Measurements from ENCODE around the gene YIPF4. TPM values are rescaled to one million over a fixed set of nuclear protein-coding genes. Genes with fewer than 3 reads are reported as not detected.
"Not testable (repeated sequence)": the region's sequence is repeated elsewhere in the genome, so short reads cannot be mapped to it uniquely, and the experiment has no call there.

Gene YIPF4
- 10 to 100 TPM; 70.0 to 83.3 (median 75.8) TPM for polyA plus RNA-seq (ENCODE audit: insufficient read length in 4 of 4)

DNA sequence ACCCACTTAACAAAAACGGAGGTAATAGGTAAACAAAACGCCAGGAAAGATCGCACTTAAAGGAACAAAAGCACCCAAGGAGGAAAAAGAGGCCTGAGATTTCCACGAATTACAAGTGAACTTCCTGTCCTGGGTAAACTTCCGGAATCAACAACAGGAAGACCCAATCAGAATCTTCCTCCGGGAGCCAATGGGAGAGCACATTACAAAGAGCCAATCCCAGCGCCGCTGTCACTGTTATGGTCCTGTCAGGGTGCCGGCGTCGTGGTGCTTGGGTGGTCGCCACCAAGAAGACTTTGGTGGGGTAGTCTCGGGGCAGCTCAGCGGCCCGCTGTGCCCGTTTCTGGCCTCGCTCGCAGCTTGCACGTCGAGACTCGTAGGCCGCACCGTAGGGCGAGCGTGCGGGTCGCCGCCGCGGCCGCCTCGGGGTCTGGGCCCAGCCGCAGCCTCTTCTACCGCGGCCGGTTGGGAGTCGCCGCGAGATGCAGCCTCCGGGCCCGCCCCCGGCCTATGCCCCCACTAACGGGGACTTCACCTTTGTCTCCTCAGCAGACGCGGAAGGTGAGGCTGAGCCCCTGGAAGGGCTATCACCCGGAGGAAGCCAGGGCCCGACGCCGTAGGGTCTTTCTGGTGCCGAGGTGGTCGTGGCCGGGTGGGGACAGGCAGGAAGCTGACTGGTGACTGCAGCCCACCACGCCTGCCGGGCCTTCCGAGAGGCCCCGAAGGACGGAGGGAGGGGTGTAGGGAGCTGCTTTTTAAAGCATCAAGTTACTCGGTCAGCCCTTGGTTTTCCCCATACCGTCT lies at the start of gene YIPF4:
Gene YIPF4, plus strand, starts transcription at position 231 of the 804 bp plus-strand sequence. Its CDS starts 252 bp downstream, at position 483.
- peak; percentile 91 to 93 (median 92) for DNase-seq (ENCODE audit: low read depth in 4 of 4, low spot score in 3 of 4)

DNA sequence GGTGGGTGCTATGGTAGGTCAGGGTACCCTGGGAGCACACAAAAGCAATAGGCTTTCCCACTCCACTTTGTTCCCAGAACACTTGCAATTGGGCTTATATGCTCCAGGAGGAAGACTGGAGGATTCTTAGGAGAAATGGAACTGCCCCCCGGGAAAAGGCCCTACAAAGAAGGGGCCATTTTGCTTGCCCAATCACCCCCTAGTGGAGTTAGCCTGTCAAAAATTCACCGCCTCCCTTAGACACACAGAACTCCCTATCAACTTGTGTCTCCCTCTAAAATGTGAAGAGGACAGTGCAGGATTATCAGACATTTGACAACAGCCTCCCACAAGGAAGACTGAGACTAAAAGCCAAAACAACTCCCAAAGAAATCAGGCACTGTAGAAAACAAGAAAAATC lies 49.5 kb upstream of the YIPF4 start:
- DNase-seq (ENCODE audit: low read depth in 4 of 4, low spot score in 3 of 4), result no peak

DNA sequence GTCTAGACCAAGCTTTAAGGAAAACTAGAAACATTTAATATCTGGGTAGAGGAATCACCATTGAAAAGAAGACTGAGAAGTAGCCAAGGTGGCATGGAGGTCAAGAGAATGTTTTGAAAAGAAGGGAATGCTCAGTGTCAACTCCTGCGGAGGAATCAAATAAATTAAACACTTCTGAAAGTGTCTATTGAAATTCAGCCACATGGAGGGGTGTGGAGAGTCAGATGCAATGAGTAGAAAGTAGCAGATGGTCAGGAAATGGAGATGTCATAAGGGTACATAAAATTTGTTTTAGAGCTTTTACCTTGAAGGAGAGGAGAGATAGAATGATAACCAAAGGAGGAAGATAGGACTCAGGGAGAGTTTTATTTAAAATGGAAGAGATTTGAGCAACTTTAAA lies 48.1 kb upstream of the YIPF4 start:
- no peak for DNase-seq (ENCODE audit: low read depth in 4 of 4, low spot score in 3 of 4)

DNA sequence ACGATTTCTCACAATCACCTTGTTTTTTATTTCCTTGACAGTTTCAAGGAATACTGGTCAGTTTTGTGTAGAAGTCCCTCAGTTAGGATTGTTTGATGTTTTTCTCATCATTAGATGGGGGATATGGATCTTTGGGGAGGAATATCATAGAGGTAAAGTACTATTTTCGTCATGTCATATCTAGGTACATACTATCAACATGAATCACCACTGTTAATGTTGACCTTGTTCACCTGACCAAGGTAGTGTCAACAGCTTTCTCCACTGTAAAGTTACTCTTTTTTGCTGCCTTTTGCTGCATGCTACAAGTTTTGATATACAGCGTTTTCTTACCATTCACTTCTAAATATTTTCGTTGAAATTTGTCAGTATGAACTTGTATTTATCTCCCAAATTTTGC lies 45.7 kb upstream of the YIPF4 start:
- DNase-seq (ENCODE audit: low read depth in 4 of 4, low spot score in 3 of 4), result no peak

DNA sequence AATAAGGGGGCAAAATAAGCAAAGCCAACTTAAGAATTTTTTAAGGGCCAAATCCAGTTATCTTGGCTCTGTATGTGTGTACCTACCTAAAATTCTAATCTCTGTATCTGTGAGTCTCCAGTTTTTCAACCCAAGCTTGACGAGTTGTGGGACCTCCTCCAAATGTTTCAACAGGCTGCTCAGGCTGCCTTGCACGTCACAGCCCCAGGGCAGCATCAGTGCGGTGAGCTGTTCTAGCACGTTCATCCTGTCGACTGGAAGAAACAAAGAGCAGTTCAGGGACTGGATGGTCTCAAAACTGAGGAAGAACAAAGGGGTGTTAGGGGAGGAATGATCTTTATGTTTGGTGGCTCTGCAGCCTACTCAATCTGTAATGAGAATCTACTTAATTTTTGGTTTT lies 42.4 kb upstream of the YIPF4 start:
- no peak for DNase-seq (ENCODE audit: low read depth in 4 of 4, low spot score in 3 of 4)

DNA sequence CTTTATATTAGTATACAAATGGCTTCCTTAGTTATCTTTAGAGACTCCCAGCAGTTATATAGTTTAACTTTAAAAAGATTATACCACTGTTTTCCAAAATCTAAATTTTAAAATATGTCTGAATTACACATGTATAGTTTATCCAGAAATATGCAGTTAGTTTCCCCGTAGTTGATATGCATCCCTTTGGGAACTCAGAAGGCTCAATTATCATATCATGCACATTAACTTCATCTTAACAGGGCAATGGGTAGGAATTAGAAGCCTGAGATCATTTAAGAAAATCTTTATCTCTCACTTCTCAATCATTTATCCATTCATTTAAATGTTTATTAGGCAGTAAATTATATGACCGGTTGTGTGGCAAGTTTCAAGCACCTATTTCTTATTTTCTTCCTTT lies 40.2 kb upstream of the YIPF4 start:
- DNase-seq (ENCODE audit: low read depth in 4 of 4, low spot score in 3 of 4), result no peak

DNA sequence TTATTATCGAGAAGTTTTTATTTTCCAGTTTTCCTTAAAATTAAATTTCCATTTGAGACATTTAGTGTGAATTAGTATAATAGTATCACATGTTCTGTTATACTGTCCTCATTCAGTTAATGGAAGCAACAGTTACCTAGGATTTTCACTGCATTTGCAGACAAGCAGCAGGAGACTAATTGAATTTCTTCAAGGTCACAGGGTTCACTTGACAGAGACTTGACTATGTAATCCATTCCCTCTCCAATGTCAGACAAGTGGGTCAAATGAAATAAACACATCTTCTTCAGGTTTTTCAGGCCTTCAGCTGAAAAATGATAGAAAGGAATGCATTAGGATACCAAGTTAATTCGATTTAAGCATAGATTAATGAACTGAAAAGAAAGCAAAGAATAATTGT lies 39.7 kb upstream of the YIPF4 start:
- no peak for DNase-seq (ENCODE audit: low read depth in 4 of 4, low spot score in 3 of 4)

DNA sequence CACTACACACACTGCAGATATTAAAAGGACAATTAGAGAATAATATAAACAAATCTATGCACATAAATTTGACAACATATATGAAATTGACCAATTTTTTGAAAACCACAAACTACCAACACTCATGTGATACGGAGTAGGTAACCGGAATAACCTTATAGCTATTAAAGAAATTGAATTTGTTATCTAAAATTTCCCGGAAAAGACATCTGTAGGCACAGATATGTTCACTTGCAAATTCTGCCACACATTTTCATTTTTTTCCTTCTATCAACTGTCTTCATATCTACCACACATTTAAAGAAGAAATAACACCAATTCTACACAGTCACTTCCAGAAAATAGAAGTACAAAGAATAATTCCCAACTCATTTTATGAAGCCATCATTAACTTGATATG lies 35.4 kb upstream of the YIPF4 start:
- no peak for DNase-seq (ENCODE audit: low read depth in 4 of 4, low spot score in 3 of 4)

DNA sequence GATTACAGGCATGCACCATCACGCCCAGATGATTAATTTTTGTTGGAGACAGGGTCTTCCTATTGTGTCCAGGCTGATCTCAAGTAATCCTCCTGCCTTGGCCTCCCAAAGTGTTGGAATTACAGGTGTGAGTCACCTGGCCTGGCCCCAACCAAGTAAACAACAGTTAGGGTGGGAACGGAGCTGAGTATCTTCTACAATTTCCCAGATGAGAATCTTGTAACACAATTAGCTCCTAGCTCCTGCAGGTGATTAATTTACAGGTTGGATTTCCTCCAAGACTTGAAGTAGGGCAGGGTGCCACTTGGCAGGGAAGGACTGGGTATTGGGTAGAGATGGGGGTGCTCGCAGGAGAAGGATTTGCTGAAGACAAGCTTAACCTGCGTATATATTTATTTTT lies 30.8 kb upstream of the YIPF4 start:
- no peak for DNase-seq (ENCODE audit: low read depth in 4 of 4, low spot score in 3 of 4)

DNA sequence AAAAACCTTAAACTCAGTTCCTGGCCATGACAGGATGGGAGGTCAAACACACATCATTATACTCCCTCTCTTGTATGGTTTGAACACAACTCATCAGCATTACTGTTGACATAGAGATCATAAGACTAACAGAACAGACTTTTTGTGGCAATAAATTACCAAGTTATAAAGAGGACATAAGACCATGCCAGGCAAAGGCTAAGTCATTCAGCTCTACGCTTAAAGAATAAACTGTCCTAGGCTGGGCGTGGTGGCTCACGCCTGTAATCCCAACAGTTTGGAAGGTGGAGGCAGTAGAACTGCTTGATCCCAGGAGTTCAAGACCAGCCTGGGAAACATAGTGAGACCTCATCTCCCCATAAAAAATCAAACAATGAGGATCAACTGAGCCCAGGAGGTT lies 29.4 kb upstream of the YIPF4 start:
- no peak for DNase-seq (ENCODE audit: low read depth in 4 of 4, low spot score in 3 of 4)

DNA sequence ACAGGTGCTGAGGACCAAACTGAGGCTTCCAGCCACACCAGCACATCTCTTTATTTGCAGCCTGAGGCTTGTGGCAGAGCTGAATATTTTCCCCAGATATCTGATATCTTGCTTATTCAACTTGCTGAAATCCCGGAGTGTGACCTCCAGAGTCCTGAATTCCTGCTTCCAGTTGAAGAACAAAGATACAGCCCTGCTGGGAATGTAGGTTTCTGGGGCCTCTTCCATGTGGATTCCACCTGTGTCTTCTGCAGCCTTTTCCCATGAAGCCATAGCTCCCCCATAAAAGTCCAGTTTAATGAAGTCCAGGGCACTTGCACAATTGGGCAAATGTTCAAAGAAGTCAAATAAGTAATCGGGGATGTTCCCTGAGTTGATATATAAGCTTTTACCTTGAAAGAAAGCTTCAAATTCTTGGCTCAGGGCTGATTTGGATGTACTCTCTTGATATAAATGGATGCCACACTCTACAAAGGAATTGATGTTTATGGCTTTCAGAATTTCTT lies 27.9 kb upstream of the YIPF4 start:
- DNase-seq (ENCODE audit: low read depth in 4 of 4, low spot score in 3 of 4), result no peak

DNA sequence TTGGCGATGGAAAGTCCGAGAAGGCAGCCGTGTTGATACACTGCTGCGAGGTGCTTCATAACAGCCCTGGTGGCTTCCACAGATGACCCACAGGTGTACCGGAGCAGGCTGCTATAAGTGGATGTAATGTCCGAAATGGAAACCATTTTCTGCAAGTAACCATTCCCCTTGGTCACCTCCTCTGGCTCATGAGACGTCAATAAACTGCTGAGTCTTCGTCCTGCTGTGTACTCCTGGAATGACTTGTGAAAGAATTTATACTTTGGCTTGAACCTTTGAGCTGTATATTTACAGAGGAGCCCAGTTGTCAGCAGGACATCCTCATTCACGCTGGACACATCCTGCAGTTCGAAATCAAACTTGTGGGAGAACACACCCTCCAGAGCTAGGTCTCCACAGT lies 27.4 kb upstream of the YIPF4 start:
- no peak for DNase-seq (ENCODE audit: low read depth in 4 of 4, low spot score in 3 of 4)

DNA sequence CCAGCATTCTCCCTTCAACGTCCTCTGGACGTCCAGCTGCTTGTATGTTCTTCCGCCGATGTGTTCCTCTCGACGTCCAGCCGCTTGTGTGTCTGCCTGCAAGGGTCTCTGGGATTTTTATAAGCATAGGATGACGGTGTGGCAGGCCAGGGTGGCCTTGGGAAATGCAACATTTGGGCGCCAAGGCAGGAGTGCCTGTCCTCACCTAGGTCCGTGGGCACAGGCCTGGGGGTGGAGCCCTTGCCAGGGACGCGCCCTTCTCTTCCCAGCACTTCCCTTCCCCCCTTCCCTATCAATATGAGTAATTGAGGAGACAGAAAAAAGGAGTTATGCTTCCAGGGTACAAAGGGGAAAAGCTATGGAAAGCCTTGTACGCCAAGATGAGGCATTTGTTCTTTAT lies 19.5 kb upstream of the YIPF4 start:
- no peak for DNase-seq (ENCODE audit: low read depth in 4 of 4, low spot score in 3 of 4)

DNA sequence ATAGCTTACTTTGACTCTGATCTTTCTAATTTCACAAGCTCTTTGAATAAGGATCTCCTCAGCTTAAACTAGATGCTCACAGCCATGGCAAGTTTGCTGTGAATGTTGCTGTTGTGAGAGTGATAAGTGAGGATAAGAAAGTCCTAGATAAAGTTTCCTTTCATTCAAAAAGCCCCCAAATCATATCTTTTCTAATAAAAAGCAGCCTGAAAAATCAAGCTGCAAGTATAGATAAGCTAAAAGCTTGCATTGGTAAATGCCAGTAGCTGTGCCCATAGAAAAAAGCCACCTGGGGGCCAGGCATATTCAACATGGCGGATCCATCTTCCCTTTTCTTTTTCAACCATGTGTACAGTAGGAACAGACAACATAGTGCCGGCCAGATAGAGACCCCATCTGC lies 17.3 kb upstream of the YIPF4 start:
- DNase-seq (ENCODE audit: low read depth in 4 of 4, low spot score in 3 of 4), result no peak

DNA sequence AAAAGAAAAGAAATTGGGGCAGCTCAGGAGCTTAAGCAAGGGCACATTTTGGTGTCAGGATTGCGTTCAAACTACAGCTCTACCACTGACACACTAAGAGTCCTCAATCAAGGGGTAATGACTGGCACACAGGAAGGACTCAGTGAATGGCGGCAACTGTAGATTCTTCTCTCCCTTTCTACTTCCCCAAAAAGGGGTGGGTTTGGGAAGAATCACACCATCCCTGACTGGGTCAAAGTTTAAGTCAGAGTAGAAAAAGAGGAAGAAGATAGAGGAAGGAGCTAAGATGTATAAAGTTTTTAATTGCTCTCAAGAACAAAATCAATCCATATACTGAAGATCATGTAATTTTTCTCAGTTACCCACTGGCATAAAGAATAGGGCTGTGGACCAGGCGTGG lies 15.6 kb upstream of the YIPF4 start:
- no peak for DNase-seq (ENCODE audit: low read depth in 4 of 4, low spot score in 3 of 4)

DNA sequence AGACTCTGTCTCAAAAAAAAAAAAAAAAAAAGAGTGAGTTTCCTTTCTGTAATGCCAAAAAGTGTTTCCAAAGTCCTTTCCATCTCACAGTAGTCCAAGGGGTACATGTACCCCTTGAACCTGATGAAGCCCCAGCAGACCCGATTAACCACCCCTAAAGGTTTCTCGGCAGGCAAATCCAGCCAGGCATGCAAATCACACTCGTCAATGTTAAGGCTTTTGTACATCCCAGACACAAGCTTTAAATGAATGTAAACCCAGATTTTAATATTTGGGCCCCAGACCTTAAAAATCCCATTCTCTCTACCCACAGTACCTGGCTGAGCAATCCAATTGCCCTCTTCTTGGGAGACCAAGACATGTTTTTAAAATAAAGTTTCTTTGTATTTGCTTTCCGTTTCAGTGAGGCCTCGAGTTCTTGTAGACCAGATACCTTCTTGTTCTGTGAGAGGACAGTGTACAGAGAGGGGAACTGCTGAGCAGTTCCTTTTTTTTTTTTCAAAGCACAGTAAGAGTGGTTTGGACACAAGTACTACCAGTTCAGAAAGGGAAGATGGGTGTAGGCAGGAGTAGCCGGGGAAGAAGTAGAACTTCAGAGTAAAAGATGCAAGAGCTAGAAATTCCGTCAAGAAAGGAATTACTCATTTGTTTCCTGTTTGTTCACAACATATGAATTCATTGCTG lies 13.1 kb upstream of the YIPF4 start, which contains the start of gene NLRC4:
Gene NLRC4, minus strand, starts transcription at position 465 of the 684 bp plus-strand sequence. CDS start 8,111 bp downstream, outside the sequence.
- DNase-seq (ENCODE audit: low read depth in 4 of 4, low spot score in 3 of 4), result no peak

DNA sequence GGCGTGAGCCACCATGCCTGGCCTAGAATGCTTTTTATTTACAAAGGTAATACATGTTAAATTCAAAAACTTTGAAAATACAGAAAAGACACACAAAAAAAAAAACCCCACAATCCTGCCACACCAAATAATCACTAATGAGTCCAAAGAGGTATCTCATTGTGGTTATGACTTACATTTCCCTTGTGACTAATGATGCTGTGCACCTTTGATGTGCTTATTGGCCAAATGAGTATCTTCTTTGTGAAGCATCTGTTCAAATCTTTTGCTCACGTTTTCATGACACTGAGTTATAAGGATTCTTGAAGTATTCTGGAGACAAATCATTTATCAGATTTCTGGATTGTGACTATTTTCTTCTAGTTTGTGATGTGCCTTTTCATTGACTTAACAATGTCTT lies 6.6 kb upstream of the YIPF4 start:
- no peak for DNase-seq (ENCODE audit: low read depth in 4 of 4, low spot score in 3 of 4)

DNA sequence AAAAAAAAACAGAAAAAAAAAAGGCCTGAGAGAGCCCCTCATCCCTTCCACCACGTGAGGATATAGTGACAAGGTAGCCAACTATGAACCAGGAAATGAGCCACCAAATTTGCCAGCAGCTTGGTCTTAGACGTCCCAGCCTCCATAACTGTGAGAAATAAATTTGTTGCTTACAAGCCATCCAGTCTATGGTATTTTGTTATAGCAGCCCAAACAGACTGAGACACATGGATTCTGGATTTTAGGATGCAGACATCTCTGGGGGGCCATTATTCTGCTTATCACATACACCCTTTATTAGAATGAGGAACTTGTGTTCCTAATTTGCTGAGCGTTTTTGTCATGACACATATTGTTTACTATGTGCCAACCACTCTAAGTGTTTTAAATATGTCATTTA lies 5.4 kb upstream of the YIPF4 start:
- DNase-seq (ENCODE audit: low read depth in 4 of 4, low spot score in 3 of 4), result no peak

DNA sequence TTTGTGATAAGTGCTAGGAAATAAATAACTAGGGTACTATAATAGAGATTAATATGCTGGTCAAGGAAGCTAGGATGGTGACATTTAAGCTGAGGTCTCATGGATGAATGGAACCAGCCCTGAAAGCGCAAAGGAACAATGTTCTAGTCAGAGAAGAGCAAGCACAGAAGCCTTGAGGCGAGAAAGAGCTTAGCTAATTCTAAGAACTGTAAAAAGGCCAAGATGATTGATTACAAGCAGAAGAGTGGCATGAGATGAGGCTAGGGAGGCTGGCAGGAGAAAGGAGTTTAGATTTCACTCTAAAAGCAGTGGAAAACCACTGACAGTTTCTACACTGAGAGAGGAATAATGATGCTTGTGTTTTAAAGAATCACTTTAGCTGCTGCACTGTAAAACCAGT lies 3.4 kb upstream of the YIPF4 start:
- no peak for DNase-seq (ENCODE audit: low read depth in 4 of 4, low spot score in 3 of 4)

DNA sequence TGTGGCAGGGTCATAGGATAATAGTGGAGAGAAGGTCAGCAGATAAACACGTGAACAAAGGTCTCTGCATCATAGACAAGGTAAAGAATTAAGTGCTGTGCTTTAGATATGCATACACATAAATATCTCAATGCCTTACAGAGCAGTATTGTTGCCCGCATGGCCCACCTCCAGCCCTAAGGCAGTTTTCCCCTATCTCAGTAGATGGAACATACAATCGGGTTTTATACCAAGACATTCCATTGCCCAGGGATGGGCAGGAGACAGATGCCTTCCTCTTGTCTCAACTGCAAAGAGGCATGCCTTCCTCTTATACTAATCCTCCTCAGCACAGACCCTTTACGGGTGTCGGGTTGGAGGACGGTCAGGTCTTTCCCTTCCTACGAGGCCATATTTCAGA lies 1.9 kb upstream of the YIPF4 start:
- DNase-seq (ENCODE audit: low read depth in 4 of 4, low spot score in 3 of 4), result not testable (repeated sequence)

DNA sequence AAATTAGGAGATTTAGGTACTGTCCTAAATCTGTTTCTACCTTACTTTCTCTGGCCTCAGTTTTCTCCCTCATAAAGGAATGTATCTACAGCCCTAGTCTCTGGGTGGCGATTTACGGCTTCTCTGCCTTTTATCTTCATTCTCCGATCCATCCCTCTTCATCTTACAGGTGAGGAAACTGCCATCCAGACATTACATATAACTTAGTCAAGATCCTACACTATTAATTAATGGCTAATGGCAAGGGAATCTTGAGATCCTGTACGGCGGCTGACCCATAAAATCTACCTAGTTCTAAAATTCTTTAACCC lies 386 bp upstream of the YIPF4 start:
- DNase-seq (ENCODE audit: low read depth in 4 of 4, low spot score in 3 of 4), result no peak

DNA sequence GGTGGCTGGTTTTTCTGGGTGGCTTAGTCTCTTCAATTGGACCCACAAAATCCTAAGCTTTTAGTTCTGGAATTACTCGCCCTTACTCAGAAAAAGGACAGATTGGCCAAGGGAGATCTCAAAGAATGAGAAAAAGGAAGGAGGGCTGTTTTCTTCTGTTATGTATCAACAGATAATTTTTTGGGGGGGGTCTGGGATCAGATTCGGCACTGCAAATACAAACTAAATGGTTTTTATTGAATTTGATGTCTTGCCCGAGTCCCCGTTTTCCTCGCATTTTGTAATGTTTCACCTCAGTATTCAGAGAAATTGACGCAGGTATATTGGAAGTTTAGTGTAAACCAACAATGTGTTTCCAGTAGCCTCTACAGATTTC lies 762 bp downstream of the YIPF4 start:
- DNase-seq (ENCODE audit: low read depth in 4 of 4, low spot score in 3 of 4), result no peak
